ENCODE measurements around the gene MAGIX. TPM values are rescaled to one million over a fixed set of nuclear protein-coding genes. Genes with fewer than 3 reads are reported as not detected.

Gene MAGIX
- total RNA-seq, 4 donors from 2014 or later, result 5.6 to 28.8 (median 12.7) TPM

DNA sequence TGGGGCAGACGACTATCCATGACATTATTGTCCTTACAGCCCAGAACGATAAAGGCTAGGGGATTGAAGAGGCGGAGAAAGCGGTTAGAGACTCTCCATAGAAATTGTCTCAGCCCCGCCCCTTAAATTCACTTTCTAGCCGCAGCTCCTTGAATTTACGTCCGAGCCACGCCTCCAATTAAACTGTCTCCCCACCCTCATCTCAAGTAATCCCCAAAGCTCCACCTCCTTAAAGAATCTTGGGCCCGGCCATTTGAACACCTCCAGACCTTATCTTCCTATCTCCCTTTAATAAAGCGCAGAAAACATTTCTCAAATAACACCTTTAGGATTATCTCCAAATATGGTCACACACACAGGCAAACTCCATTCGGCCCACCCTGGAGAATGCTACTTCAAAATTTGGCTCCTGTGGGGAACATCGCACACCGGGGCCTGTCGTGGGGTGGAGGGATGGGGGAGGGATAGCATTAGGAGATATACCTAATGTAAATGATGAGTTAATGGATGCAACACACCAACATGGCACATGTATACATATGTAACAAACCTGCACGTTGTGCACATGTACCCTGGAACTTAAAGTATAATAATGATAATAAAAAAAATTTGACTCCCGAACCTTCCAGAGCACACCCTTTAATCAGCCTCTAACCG is 7.2 kb upstream of the MAGIX start:
- no peaks in the 10 kb centered on the region for H3K9me3 ChIP-seq
- peak overlapping the region; percentile 88 to 98 (median 98) for H3K27ac ChIP-seq
- peak; percentile 73 for DNase-seq
- WGBS, 2 donors (ENCODE audit: low coverage in 1 of 2), result 0 to 52% methylated on average over 5 to 18 of the region's 18 CpGs
- TF ChIP-seq POLR2AphosphoS5 (IDR thresholded peaks at IDR 0.05), result no peak
- TF ChIP-seq, protein P1, sequence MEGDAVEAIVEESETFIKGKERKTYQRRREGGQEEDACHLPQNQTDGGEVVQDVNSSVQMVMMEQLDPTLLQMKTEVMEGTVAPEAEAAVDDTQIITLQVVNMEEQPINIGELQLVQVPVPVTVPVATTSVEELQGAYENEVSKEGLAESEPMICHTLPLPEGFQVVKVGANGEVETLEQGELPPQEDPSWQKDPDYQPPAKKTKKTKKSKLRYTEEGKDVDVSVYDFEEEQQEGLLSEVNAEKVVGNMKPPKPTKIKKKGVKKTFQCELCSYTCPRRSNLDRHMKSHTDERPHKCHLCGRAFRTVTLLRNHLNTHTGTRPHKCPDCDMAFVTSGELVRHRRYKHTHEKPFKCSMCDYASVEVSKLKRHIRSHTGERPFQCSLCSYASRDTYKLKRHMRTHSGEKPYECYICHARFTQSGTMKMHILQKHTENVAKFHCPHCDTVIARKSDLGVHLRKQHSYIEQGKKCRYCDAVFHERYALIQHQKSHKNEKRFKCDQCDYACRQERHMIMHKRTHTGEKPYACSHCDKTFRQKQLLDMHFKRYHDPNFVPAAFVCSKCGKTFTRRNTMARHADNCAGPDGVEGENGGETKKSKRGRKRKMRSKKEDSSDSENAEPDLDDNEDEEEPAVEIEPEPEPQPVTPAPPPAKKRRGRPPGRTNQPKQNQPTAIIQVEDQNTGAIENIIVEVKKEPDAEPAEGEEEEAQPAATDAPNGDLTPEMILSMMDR (IDR thresholded peaks at IDR 0.05), result no peak
- peak; percentile 26 for TF ChIP-seq POLR2A (IDR thresholded peaks at IDR 0.05)
- no peak for TF ChIP-seq EP300 (IDR thresholded peaks at IDR 0.05; ENCODE audit: low read depth)
- H3K4me3 ChIP-seq, result peak overlapping the region in 3 of 4 donors; percentile 31 to 58 (median 40)
- peaks cover 0 to 7% (median 1%) of the 10 kb centered on the region in 4 donors for H3K4me1 ChIP-seq
- no peaks in the 10 kb centered on the region for H3K27me3 ChIP-seq
- intact Hi-C loops (cut with DNase I; ENCODE audit: low total_unique reads), result no loop called here
- H3K36me3 ChIP-seq, result no peaks in the 10 kb centered on the region
- in situ Hi-C loops (cut with MboI; ENCODE audit: low pct_ligation_motif_present in 1 of 4, low pct_unique_long_range_greater_than_20kb in 1 of 4, low sequenced_read_pairs in 3 of 4), result no loop called here

DNA sequence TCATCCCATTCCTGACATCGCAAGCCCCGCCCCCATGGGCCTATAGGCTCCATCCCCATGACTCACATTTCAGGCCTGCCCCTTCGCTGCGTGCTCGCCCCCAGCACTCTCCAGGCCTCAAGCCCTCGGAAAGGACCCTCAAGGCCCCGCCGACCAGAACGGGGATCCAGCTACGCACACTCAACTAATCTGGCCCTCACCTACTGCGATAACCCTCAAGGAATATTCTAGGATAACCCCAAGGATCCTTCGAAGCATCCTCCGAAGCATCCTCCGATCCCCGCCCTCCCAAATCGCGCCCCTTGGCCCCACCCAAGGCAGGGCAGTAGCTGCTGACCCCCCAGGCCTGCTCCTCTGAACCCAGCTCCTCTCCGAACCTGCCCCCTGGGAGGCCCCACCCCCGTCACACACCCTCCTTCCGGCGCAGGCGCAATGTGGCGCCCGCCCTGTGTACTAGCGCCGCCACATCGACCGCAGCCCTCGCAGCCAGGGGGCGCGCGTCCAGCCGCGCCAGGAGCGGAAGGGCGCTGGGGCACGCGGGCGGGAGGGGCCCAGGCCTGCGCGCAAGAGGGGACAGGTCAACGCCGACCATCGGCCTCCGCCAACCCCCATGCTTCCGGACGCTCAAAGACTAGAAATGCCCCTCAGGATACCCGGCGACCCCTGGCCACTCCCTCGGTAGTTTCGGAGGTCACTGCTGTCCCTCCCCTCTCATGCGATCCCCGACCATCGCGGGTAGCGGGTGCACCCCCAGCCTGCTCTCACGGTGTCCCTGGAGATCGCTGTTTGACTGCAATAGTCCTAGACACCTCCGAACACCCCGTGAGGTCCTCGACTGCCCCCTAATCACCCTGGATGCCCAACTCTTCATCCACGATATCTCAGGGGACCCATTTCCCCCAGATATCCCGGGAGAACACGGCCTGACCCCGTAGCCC is 6.4 kb upstream of the MAGIX start:
- Histone ChIP-seq H3K4me3 (peak overlapping the region; percentile 29 to 58 (median 36)), H3K27ac (peak overlapping the region; percentile 88 to 98 (median 98)), H3K4me1 (peaks cover 0 to 7% (median 1%) of the 10 kb centered on the region in 4 donors), H3K27me3 (no peaks in the 10 kb centered on the region), H3K36me3 (no peaks in the 10 kb centered on the region), H3K9me3 (no peaks in the 10 kb centered on the region)
- WGBS, 2 donors (ENCODE audit: low coverage in 1 of 2), result 55% methylated on average over 63 of the region's 65 CpGs; no CpG with 5 or more reads in 1 of the 2 donors
- TF ChIP-seq, protein P1 (IDR thresholded peaks at IDR 0.05), result peak; percentile 56 to 92 (median 70)
- TF ChIP-seq POLR2A (IDR thresholded peaks at IDR 0.05), result peak; percentile 70
- peak in 2 of 3 donors; percentile 41 to 50 for TF ChIP-seq POLR2AphosphoS5 (IDR thresholded peaks at IDR 0.05)
- no peak for TF ChIP-seq EP300 (IDR thresholded peaks at IDR 0.05; ENCODE audit: low read depth)
- peak; percentile 92 for DNase-seq
- in situ Hi-C loops (cut with MboI; ENCODE audit: low pct_ligation_motif_present in 1 of 4, low pct_unique_long_range_greater_than_20kb in 1 of 4, low sequenced_read_pairs in 3 of 4), result no loop called here
- intact Hi-C loops (cut with DNase I; ENCODE audit: low total_unique reads), result no loop called here

DNA sequence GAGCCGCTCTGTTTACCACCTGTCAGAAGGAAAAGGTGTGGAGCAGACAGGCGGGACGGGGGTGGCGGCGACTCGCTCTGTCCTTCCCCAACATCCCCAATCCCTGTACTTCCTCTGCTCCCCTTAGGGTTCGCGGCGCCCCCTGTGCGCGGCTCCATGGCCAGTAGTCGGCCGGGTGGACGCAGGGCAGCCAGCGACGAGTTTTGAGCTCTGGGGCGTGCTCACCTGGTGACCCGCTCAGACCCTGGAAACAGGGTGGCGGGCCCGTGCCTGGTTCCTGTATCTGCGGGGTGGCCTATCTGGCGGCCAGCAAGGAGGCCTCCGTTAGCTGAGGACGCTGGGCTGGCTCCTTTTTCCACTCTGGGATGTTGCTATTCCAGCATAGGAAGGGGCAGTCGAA is 5.4 kb upstream of the MAGIX start:
- H3K27ac ChIP-seq, result no peak overlapping the region
- H3K4me3 ChIP-seq, result no peak overlapping the region
- 92% methylated on average over 24 of the region's 25 CpGs; no CpG with 5 or more reads in 1 of the 2 donors for WGBS, 2 donors (ENCODE audit: low coverage in 1 of 2)
- H3K27me3 ChIP-seq, result no peaks in the 10 kb centered on the region
- intact Hi-C loops (cut with DNase I; ENCODE audit: low total_unique reads) (no loop called here), in situ Hi-C loops (cut with MboI; ENCODE audit: low pct_ligation_motif_present in 1 of 4, low pct_unique_long_range_greater_than_20kb in 1 of 4, low sequenced_read_pairs in 3 of 4) (no loop called here)
- TF ChIP-seq EP300 (IDR thresholded peaks at IDR 0.05; ENCODE audit: low read depth) (no peak), POLR2AphosphoS5 (IDR thresholded peaks at IDR 0.05) (no peak), POLR2A (IDR thresholded peaks at IDR 0.05) (no peak)
- TF ChIP-seq, protein P1 (IDR thresholded peaks at IDR 0.05), result no peak
- DNase-seq, result no peak
- H3K4me1 ChIP-seq, result peaks cover 0 to 7% (median 1%) of the 10 kb centered on the region in 4 donors
- H3K9me3 ChIP-seq, result no peaks in the 10 kb centered on the region
- H3K36me3 ChIP-seq, result no peaks in the 10 kb centered on the region

DNA sequence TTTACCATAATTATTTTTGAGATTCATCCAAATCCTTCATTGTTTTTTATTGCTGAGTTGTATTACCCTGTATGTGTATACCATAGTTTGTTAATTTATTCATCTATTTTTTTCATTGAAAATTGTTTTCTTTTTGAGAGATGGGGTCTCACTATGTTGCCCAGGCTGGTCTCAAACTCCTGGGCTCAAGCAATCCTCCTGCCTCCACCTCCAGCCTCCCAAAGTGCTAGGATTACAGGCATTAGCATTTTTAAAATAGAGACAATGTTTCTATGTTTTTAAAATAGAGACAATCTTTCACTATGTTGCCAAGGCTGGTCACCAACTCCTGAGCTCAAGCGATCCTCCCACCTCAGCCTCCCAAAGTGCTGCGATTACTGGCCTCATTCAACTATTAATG is 1.6 kb upstream of the MAGIX start:
- TF ChIP-seq EP300 (IDR thresholded peaks at IDR 0.05; ENCODE audit: low read depth), result no peak
- TF ChIP-seq POLR2AphosphoS5 (IDR thresholded peaks at IDR 0.05), result no peak
- TF ChIP-seq POLR2A (IDR thresholded peaks at IDR 0.05), result no peak
- TF ChIP-seq, protein P1 (IDR thresholded peaks at IDR 0.05), result no peak
- intact Hi-C loops (cut with DNase I; ENCODE audit: low total_unique reads) (no loop called here), in situ Hi-C loops (cut with MboI; ENCODE audit: low pct_ligation_motif_present in 1 of 4, low pct_unique_long_range_greater_than_20kb in 1 of 4, low sequenced_read_pairs in 3 of 4) (no loop called here)
- Histone ChIP-seq H3K27me3 (no peaks in the 10 kb centered on the region), H3K36me3 (no peaks in the 10 kb centered on the region), H3K4me3 (no peak overlapping the region), H3K27ac (no peak overlapping the region), H3K4me1 (peaks cover 0 to 3% (median 1%) of the 10 kb centered on the region in 4 donors), H3K9me3 (no peaks in the 10 kb centered on the region)
- no peak for DNase-seq
- WGBS, 2 donors (ENCODE audit: low coverage in 1 of 2), result 92% methylated on average over 2 of the region's 2 CpGs; no CpG with 5 or more reads in 1 of the 2 donors
